HUDEP-2 (cell line): ENCODE measurements around the gene SEC61A2.

Source experiments
- DNase-seq, 76 experiments: peaks; one replicate each; lab custom pipeline; 2025; ENCODE audit not compliant: unreplicated experiment in 76 of 76; lab: John Stamatoyannopoulos, UW

Gene SEC61A2

GRCh38 chr10:12195603-12196506 lies 66.4 kb downstream of the SEC61A2 start, which contains the start of the genes CDC123 and NUDT5:
Gene CDC123 (plus strand): TSS chr10:12196188. CDS start chr10:12196246, 58 bp downstream.
Gene NUDT5 (minus strand): TSS chr10:12195891. CDS start chr10:12186291, 9,600 bp downstream.
- peak in 75 of 76 experiments; percentile 13 to 95 (median 73) for DNase-seq

- peak in 2 of 76 experiments; percentile 26 to 35 for DNase-seq
These were observed 67.2 kb downstream of the SEC61A2 start for GRCh38 chr10:12196531-12197211.

GRCh38 chr10:12198156-12198555 lies 68.7 kb downstream of the SEC61A2 start:
- DNase-seq = peak in 1 of 76 experiments; percentile 7

GRCh38 chr10:12200850-12201249 lies 71.4 kb downstream of the SEC61A2 start:
- no peak for DNase-seq

GRCh38 chr10:12201543-12201942 lies 72.1 kb downstream of the SEC61A2 start:
- DNase-seq = peak in 1 of 76 experiments; percentile 4

GRCh38 chr10:12202226-12202625 lies 72.7 kb downstream of the SEC61A2 start:
- DNase-seq = no peak

GRCh38 chr10:12205082-12205481 lies 75.6 kb downstream of the SEC61A2 start:
- no peak for DNase-seq

- DNase-seq = no peak
These were observed 77.6 kb downstream of the SEC61A2 start for GRCh38 chr10:12207114-12207513.

- DNase-seq = peak in 75 of 76 experiments; percentile 28 to 94 (median 79)
These were observed 79.0 kb downstream of the SEC61A2 start for GRCh38 chr10:12208460-12208859.

- DNase-seq = no peak
These were observed 83.0 kb downstream of the SEC61A2 start for GRCh38 chr10:12212454-12212853.

GRCh38 chr10:12213621-12214020 lies 84.1 kb downstream of the SEC61A2 start:
- peak in 2 of 76 experiments; percentile 3 to 25 for DNase-seq

- no peak for DNase-seq
These were observed 84.6 kb downstream of the SEC61A2 start for GRCh38 chr10:12214093-12214492.

GRCh38 chr10:12214763-12215218 lies 85.3 kb downstream of the SEC61A2 start:
- DNase-seq = peak in 34 of 76 experiments; percentile 1 to 58 (median 26)
